GM12878 (cell line): ENCODE data around the gene PIWIL4. TPM values are rescaled to one million over a fixed set of nuclear protein-coding genes. Genes with fewer than 3 reads are reported as not detected.

Experiments
- ATAC-seq: fragments of 200-7000 bp; cut with Tn5 transposase; 3 replicates; pipeline ENCODE4 v1.9.1; 2020; ENCODE audit warnings: mild to moderate bottlenecking, moderate library complexity
- BruUV-seq: library from RNA; stranded (reverse); fragments of 400-500 nt; replicated peaks from 2 replicates; lab custom pipeline; 2021; lab: Mats Ljungman, UMichigan
- CTCF ChIA-PET: fragments of 300-600 bp; sonication (Branson Sonifier 250); formaldehyde crosslinking; extraction: SDS; loops from one replicate; lab custom pipeline; 2021; ENCODE audit warnings: inconsistent platforms; lab: Yijun Ruan, JAX
- POLR2A ChIA-PET: fragments of 350-600 bp; formaldehyde crosslinking; extraction: SDS; loops from one replicate; lab custom pipeline; 2021; ENCODE audit warnings: inconsistent platforms; lab: Charles Lee
- RAD21 ChIA-PET: fragments of 300-600 bp; sonication (Branson Sonifier 250); formaldehyde crosslinking; loops from one replicate; lab custom pipeline; 2023; ENCODE audit warnings: antibody characterized with exemption; ENCODE audit not compliant: unreplicated experiment; lab: Charles Lee
- SMC1A ChIA-PET: fragments of 300-600 bp; sonication (Branson Sonifier 250); formaldehyde crosslinking; loops from one replicate; lab custom pipeline; 2023; ENCODE audit not compliant: unreplicated experiment, uncharacterized antibody; lab: Charles Lee
- DNase-seq: peaks from one replicate; pipeline ENCODE4 v3.0.0-alpha.2; 2011; ENCODE audit warnings: low read depth, low spot score
- FAIRE-seq: peaks from 3 replicates; lab custom pipeline; 2011; peaks lifted over from hg19 to GRCh38; lab: Jason Lieb, UNC
- H2AFZ ChIP-seq: 2 replicates; pipeline ENCODE4 v1.6.0; 2011; ENCODE audit warnings: low read depth, low read length, control low read depth; ENCODE audit not compliant: control insufficient read depth
- H3K27ac ChIP-seq: 2 replicates; pipeline ENCODE4 v1.5.1; 2011; ENCODE audit warnings: control low read depth; ENCODE audit not compliant: control insufficient read depth, insufficient read depth
- H3K27me3 ChIP-seq, 2 experiments: replicated peaks in 1 of 2; 2 replicates each; pipeline versions ENCODE4 v1.6.0 to v1.6.1; 2011; ENCODE audit warnings: low read length in 1 of 2; ENCODE audit not compliant: control insufficient read depth in 2 of 2, insufficient read depth in 2 of 2
- H3K36me3 ChIP-seq, 2 experiments: 2 replicates each; pipeline ENCODE4 v1.5.1; 2011; ENCODE audit warnings: low read length in 1 of 2; ENCODE audit not compliant: control insufficient read depth in 2 of 2, insufficient read depth in 2 of 2
- H3K4me1 ChIP-seq: 2 replicates; pipeline ENCODE4 v1.6.1; 2011; ENCODE audit warnings: mild to moderate bottlenecking, low read length, moderate library complexity, mixed read lengths; ENCODE audit not compliant: control insufficient read depth, insufficient read depth
- H3K4me2 ChIP-seq: 2 replicates; pipeline ENCODE4 v1.6.0; 2011; ENCODE audit warnings: control low read depth; ENCODE audit not compliant: control insufficient read depth, insufficient read depth
- H3K4me3 ChIP-seq: fragments of 200-600 bp; sonication (generic); 2 replicates; pipeline ENCODE4 v1.5.1; 2016
- H3K79me2 ChIP-seq: 2 replicates; pipeline ENCODE4 v1.6.0; 2011; ENCODE audit warnings: low read length; ENCODE audit not compliant: control insufficient read depth, insufficient read depth
- H3K9ac ChIP-seq: 2 replicates; pipeline ENCODE4 v1.8.0; 2011; ENCODE audit warnings: low read length, control low read depth, mixed read lengths; ENCODE audit not compliant: control insufficient read depth, insufficient read depth
- H3K9me3 ChIP-seq: replicated peaks from 3 replicates; pipeline ENCODE4 v1.5.1; 2011; ENCODE audit warnings: mild to moderate bottlenecking, low read length; ENCODE audit not compliant: control insufficient read depth, insufficient read depth
- H4K20me1 ChIP-seq: 2 replicates; pipeline ENCODE4 v1.6.0; 2011; ENCODE audit not compliant: control insufficient read depth, insufficient read depth
- ASH2L ChIP-seq: fragments of 300-600, 200-600 bp; sonication (generic); IDR thresholded peaks from 2 replicates; pipeline ENCODE4 v1.6.1; 2017; ENCODE audit warnings: low read depth, mild to moderate bottlenecking, borderline replicate concordance
- BCL11A ChIP-seq: IDR thresholded peaks from 2 replicates; pipeline ENCODE4 v1.6.1; 2011; ENCODE audit warnings: low read depth, low read length
- CBX5 ChIP-seq: sonication (generic); IDR thresholded peaks from 2 replicates; pipeline ENCODE4 v1.6.1; 2016; ENCODE audit warnings: low read depth, moderate library complexity, mild to moderate bottlenecking, inconsistent platforms
- CEBPZ ChIP-seq: fragments of 150-350 bp; IDR thresholded peaks from 2 replicates; pipeline ENCODE4 v1.6.1; 2016; ENCODE audit warnings: low read depth, low read length
- FOXK2 ChIP-seq: fragments of 450-650 bp; IDR thresholded peaks from 2 replicates; pipeline ENCODE4 v1.6.1; 2017; ENCODE audit warnings: mild to moderate bottlenecking, moderate library complexity
- HDAC2 ChIP-seq: fragments of 200-600 bp; sonication (generic); IDR thresholded peaks from 2 replicates; pipeline ENCODE4 v1.6.1; 2017
- IKZF1 ChIP-seq: fragments of 450-650 bp; conservative IDR thresholded peaks from 2 replicates; pipeline ENCODE4 v1.6.1; 2017; ENCODE audit warnings: antibody characterized with exemption, mild to moderate bottlenecking
- JUNB ChIP-seq: IDR thresholded peaks from 2 replicates; pipeline ENCODE4 v1.6.1; 2016; ENCODE audit warnings: antibody characterized with exemption, mild to moderate bottlenecking
- MEF2A ChIP-seq: IDR thresholded peaks from 2 replicates; pipeline ENCODE4 v1.6.1; 2011; ENCODE audit warnings: low read depth, mild to moderate bottlenecking, low read length, moderate library complexity; ENCODE audit not compliant: insufficient read depth
- MYC ChIP-seq: IDR thresholded peaks from 2 replicates; pipeline ENCODE4 v1.6.1; 2011; ENCODE audit warnings: mild to moderate bottlenecking, low read length, moderate library complexity, inconsistent platforms; ENCODE audit not compliant: insufficient read depth, insufficient replicate concordance, insufficient read length, severe bottlenecking
- POLR2A ChIP-seq: IDR thresholded peaks from 2 replicates; pipeline ENCODE4 v1.6.1; 2011; ENCODE audit warnings: low read depth, mild to moderate bottlenecking, low read length
- RAD21 ChIP-seq: IDR thresholded peaks from 2 replicates; pipeline ENCODE4 v1.6.1; 2011; ENCODE audit warnings: mild to moderate bottlenecking, low read depth, low read length, moderate library complexity; ENCODE audit not compliant: insufficient read depth
- SIX5 ChIP-seq: IDR thresholded peaks from 2 replicates; pipeline ENCODE4 v1.6.1; 2011; ENCODE audit warnings: mild to moderate bottlenecking, low read depth, low read length, moderate library complexity; ENCODE audit not compliant: severe bottlenecking
- YBX1 ChIP-seq: fragments of 450-650 bp; IDR thresholded peaks from 2 replicates; pipeline ENCODE4 v1.6.1; 2016; ENCODE audit warnings: antibody characterized with exemption
- ZBED1 ChIP-seq: IDR thresholded peaks from 2 replicates; pipeline ENCODE4 v1.6.1; 2016; ENCODE audit warnings: borderline replicate concordance
- ZNF622 ChIP-seq: fragments of 450-650 bp; IDR thresholded peaks from 2 replicates; pipeline ENCODE4 v1.6.1; 2017; ENCODE audit warnings: mild to moderate bottlenecking, inconsistent platforms
- WGBS: methylation state at CpG from one replicate; pipeline ENCODE4 v1.1.6; 2016; ENCODE audit warnings: low lambda C conversion rate; ENCODE audit not compliant: insufficient replicate concordance, insufficient coverage; ENCODE audit errors: missing lambda C conversion rate; 5-methylcytosine and 5-hydroxymethylcytosine counted together
- in situ Hi-C: fragments of 300-500 bp; cut with MboI; formaldehyde crosslinking; loops from 9 replicates; pipeline ENCODE4 v1.14.3; 2018; ENCODE audit warnings: mixed read lengths
- intact Hi-C: fragments of 100-400 bp; cut with micrococcal nuclease; formaldehyde crosslinking; loops from one replicate; pipeline ENCODE4 v1.14.2; 2022; ENCODE audit not compliant: unreplicated experiment
- polyA plus RNA-seq, 11 experiments: library from polyadenylated mRNA; depleted of rRNA in 4 of 11; unstranded in 6 of 11; stranded (reverse) in 5 of 11; fragments of >200 nt; fragmentation: Nextera tagmentation in 4 of 11; fragmentation: Illumina TruSeq in 1 of 11; extraction: Ambion mirVana in 4 of 11; extraction: Trizol in 1 of 11; gene quantifications; 1 replicate in 1 of 11; 2 replicates in 10 of 11; pipeline versions ENCODE4 v1.2.1 to v1.2.3, GENCODE V29; 2011 to 2016; ENCODE audit warnings: inconsistent platforms in 2 of 11, missing spikeins in 2 of 11, low read depth in 1 of 11
- total RNA-seq, 4 experiments: library from RNA; depleted of rRNA in 3 of 4; stranded (reverse); fragments of >200 nt in 3 of 4; fragmentation: Illumina TruSeq in 1 of 4; extraction: Trizol in 1 of 4; gene quantifications; 2 replicates each; pipeline versions ENCODE4 v1.2.1 to v1.2.3, GENCODE V29; 2013 to 2021

The PIWIL4 gene
- total and polyA plus RNA-seq, 10 of the 15 experiments (the other 5 are each of a cell fraction or from before 2014, with no cell fraction given), result 0.23 to 13.3 (median 0.47) TPM

DNA sequence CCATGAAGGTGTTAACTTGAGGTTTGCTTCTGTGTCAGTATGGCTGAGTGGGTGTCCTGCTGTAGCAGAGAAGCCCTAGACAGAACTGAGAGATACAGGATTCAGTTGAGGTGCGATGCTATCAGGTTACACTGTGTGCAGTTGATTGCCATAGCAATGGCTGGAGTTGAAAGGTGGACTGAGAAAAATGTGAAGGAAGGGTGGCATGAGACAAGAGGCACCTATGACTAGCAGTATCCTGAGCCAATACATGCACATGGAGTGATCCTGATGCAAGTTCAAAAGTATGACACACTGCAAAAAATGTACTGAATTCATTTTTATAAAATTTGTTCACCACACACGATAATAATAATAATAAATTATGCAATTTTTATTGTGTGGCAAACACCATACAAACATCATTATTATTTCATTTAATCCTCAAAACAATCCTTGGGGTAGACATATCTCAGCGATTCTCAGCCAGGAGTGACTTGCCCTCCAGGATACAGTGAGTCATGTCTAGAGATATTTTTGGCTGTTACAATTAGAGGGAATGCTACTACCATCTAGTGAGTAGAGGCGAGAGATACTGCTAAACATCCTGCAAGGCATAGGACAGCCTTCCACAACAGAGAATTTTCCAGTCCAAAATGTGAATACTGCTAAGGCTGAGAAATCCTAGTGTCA, 3.9 kb upstream of the PIWIL4 start:
- intact Hi-C loops (no loop called here), in situ Hi-C loops (no loop called here)
- Histone ChIP-seq H2AFZ (no peak overlapping the region), H3K36me3 (no peaks in the 10 kb centered on the region), H3K27me3 (no peaks in the 10 kb centered on the region), H3K9me3 (no peaks in the 10 kb centered on the region), H3K9ac (no peak overlapping the region), H3K4me3 (no peak overlapping the region), H3K27ac (no peak overlapping the region), H3K4me2 (no peak overlapping the region), H4K20me1 (no peaks in the 10 kb centered on the region), H3K4me1 (no peaks in the 10 kb centered on the region), H3K79me2 (no peaks in the 10 kb centered on the region)
- POLR2A ChIA-PET, result interaction anchor here (1.1 kb wide), 1 partner anchor 16 kb away, joined by 4 read pairs; no protein-coding TSS in a partner anchor
- RAD21 ChIA-PET, result interaction anchor here (1.0 to 2.9 kb wide), 2 partner anchors 12 to 39 kb away, joined by 3 to 10 read pairs; no protein-coding TSS in a partner anchor
- no TSS peak for BruUV-seq
- DNase-seq, result no peak
- ATAC-seq, result no peak
- 47% methylated on average over 4 of the region's 4 CpGs for WGBS
- CTCF ChIA-PET, result interaction anchor here (0.6 to 1.3 kb wide), 4 partner anchors 16 to 35 kb away, joined by 3 read pairs; no protein-coding TSS in a partner anchor
- no peak for TF ChIP-seq ZBED1
- TF ChIP-seq BCL11A, result no peak
- TF ChIP-seq YBX1, result no peak
- no peak for TF ChIP-seq IKZF1
- no peak for TF ChIP-seq FOXK2
- TF ChIP-seq SIX5, result no peak
- TF ChIP-seq MEF2A, result no peak
- no peak for TF ChIP-seq MYC
- no peak for TF ChIP-seq HDAC2
- TF ChIP-seq CEBPZ, result no peak
- no peak for TF ChIP-seq ZNF622
- TF ChIP-seq RAD21, result no peak
- no peak for TF ChIP-seq CBX5
- TF ChIP-seq JUNB, result no peak
- no peak for TF ChIP-seq POLR2A
- TF ChIP-seq ASH2L, result no peak
- no peak for FAIRE-seq
- SMC1A ChIA-PET, result interaction anchor here (0.9 kb wide), 1 partner anchor 15 kb away, joined by 6 read pairs; no protein-coding TSS in a partner anchor
